ENCODE results near the gene CDH15. TPM values are rescaled to one million over a fixed set of nuclear protein-coding genes. Genes with fewer than 3 reads are reported as not detected.
A peak's percentile ranks its signal among the peaks of the same experiment; 100 is the strongest.

CDH15 gene
- total RNA-seq, 1 experiment from 2014 or later: 0.46 TPM

- Mint-ChIP-seq H3K4me1 (peaks cover 11% of the 10 kb centered on the region), H3K36me3 (peaks cover 12% of the 10 kb centered on the region), H3K9me3 (no peaks in the 10 kb centered on the region), H3K4me3 (peak within 1 kb of the TSS; percentile 87), H3K27ac (peak within 1 kb of the TSS; percentile 91), H3K27me3 (ENCODE audit: low read depth) (no peaks in the 10 kb centered on the region)
- DNase-seq (ENCODE audit: low spot score) (peak; percentile 71), ATAC-seq (peak; percentile 78)
- ChIA-PET CTCF (interaction anchor here (0.7 to 2.5 kb wide), 9 partner anchors 19 to 480 kb away, joined by 3 to 13 read pairs (median 5); partner anchors contain the start of genes CDH15 and SPG7), POLR2A (interaction anchor here (1.0 kb wide), 1 partner anchor 17 kb away, joined by 3 read pairs; the partner anchor contains the start of gene SLC22A31)
- TF ChIP-seq ZNF121 (CRISPR knock-in tag; IDR thresholded peaks at IDR 0.05): no peak
- no peak for TF ChIP-seq TEAD1 (CRISPR knock-in tag; IDR thresholded peaks at IDR 0.05)
- no peak for TF ChIP-seq ZNF416 (CRISPR knock-in tag; IDR thresholded peaks at IDR 0.05)
- 0 out of 2 replicates have a peak, but pooled peaks have one; percentile 74 for TF ChIP-seq ATF6 (CRISPR knock-in tag; IDR thresholded peaks at IDR 0.05)
- TF ChIP-seq STAT6 (CRISPR knock-in tag; conservative IDR thresholded peaks at IDR 0.05; ENCODE audit: low read depth): no peak
- no peak for TF ChIP-seq ATF1 (CRISPR knock-in tag; IDR thresholded peaks at IDR 0.05)
- TF ChIP-seq OVOL2 (CRISPR knock-in tag; IDR thresholded peaks at IDR 0.05; ENCODE audit: borderline replicate concordance): no peak
- no peak for TF ChIP-seq EMX1 (CRISPR knock-in tag; IDR thresholded peaks at IDR 0.05)
- 0 out of 2 replicates have a peak, but pooled peaks have one; percentile 14 for TF ChIP-seq NFYB (CRISPR knock-in tag; conservative IDR thresholded peaks at IDR 0.05; ENCODE audit: low read depth)
- peak; percentile 89; the same call in 1 of the 2 replicates for TF ChIP-seq RELA (CRISPR knock-in tag; IDR thresholded peaks at IDR 0.05; ENCODE audit: borderline replicate concordance)
- no peak for TF ChIP-seq ZNF425 (CRISPR knock-in tag; conservative IDR thresholded peaks at IDR 0.05)
- 0 out of 2 replicates have a peak, but pooled peaks have one; percentile 49 for TF ChIP-seq ZBTB43 (CRISPR knock-in tag; IDR thresholded peaks at IDR 0.05)
- no peak for TF ChIP-seq AFF4 (CRISPR knock-in tag; IDR thresholded peaks at IDR 0.05; ENCODE audit: borderline replicate concordance)
- no peak for TF ChIP-seq ATF3 (CRISPR knock-in tag; conservative IDR thresholded peaks at IDR 0.05)
- no peak for TF ChIP-seq ZBTB21 (CRISPR knock-in tag; IDR thresholded peaks at IDR 0.05; ENCODE audit: borderline replicate concordance)
- 0 out of 2 replicates have a peak, but pooled peaks have one; percentile 17 for TF ChIP-seq ZNF263 (CRISPR knock-in tag; IDR thresholded peaks at IDR 0.05; ENCODE audit: low read depth)
- TF ChIP-seq HMGXB4 (CRISPR knock-in tag; IDR thresholded peaks at IDR 0.05): peak; percentile 69; the same call in 1 of the 2 replicates
- TF ChIP-seq TP53 (CRISPR knock-in tag; IDR thresholded peaks at IDR 0.05): no peak
- TF ChIP-seq FOXJ3 (CRISPR knock-in tag; IDR thresholded peaks at IDR 0.05; ENCODE audit: borderline replicate concordance): no peak
- no peak for TF ChIP-seq CBFB (CRISPR knock-in tag; IDR thresholded peaks at IDR 0.05; ENCODE audit: low read depth)
- 0 out of 2 replicates have a peak, but pooled peaks have one; percentile 28 for TF ChIP-seq NFE2L1 (CRISPR knock-in tag; IDR thresholded peaks at IDR 0.05)
These were observed 46.0 kb downstream of the CDH15 start, which contains the start of gene ZNF778 for GRCh38 chr16:89217388-89218191. ZNF778 (plus strand) TSS chr16:89217703; CDS start chr16:89221128, 3,425 bp downstream.

Data from WTC11 (cell line).